Measurements from ENCODE around the gene LTF. TPM values are rescaled to one million over a fixed set of nuclear protein-coding genes. Genes with fewer than 3 reads are reported as not detected.

Gene LTF
- total and polyA plus RNA-seq, 9 of the 15 experiments (the other 6 are each of a cell fraction or from before 2014, with no cell fraction given), result 0.07 TPM; not detected in 8

GRCh38 chr3:46508850-46509591 is 44.3 kb upstream of the LTF start (continued):
- TF ChIP-seq, protein P1, sequence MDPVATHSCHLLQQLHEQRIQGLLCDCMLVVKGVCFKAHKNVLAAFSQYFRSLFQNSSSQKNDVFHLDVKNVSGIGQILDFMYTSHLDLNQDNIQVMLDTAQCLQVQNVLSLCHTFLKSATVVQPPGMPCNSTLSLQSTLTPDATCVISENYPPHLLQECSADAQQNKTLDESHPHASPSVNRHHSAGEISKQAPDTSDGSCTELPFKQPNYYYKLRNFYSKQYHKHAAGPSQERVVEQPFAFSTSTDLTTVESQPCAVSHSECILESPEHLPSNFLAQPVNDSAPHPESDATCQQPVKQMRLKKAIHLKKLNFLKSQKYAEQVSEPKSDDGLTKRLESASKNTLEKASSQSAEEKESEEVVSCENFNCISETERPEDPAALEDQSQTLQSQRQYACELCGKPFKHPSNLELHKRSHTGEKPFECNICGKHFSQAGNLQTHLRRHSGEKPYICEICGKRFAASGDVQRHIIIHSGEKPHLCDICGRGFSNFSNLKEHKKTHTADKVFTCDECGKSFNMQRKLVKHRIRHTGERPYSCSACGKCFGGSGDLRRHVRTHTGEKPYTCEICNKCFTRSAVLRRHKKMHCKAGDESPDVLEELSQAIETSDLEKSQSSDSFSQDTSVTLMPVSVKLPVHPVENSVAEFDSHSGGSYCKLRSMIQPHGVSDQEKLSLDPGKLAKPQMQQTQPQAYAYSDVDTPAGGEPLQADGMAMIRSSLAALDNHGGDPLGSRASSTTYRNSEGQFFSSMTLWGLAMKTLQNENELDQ (CRISPR knock-in tag; IDR thresholded peaks at IDR 0.05; ENCODE audit: borderline replicate concordance), result no peak
- TF ChIP-seq ZNF408 (CRISPR knock-in tag; IDR thresholded peaks at IDR 0.05; ENCODE audit: low read depth) (no peak), ZBTB9 (CRISPR knock-in tag; IDR thresholded peaks at IDR 0.05) (peak; percentile 83; the same call in 1 of the 2 replicates), MBD2 (IDR thresholded peaks at IDR 0.05; ENCODE audit: borderline replicate concordance, low read depth) (peak; percentile 87), CUX1 (CRISPR knock-in tag; IDR thresholded peaks at IDR 0.05) (no peak), GATA2 (CRISPR knock-in tag; IDR thresholded peaks at IDR 0.05) (peak; percentile 90), ZBTB40 (IDR thresholded peaks at IDR 0.05) (0 out of 2 replicates have a peak, but pooled peaks have one; percentile 34), ZBTB40 (CRISPR knock-in tag; IDR thresholded peaks at IDR 0.05) (no peak)

Measured in K562 (cell line).